SU-DHL-6 (cell line): ENCODE measurements around the gene GABRD.

Source experiments
- H2AFZ ChIP-seq: fragments of 200-600 bp; sonication (generic); 2 replicates; pipeline ENCODE4 v1.6.1; 2014; ENCODE audit warnings: low read depth, mild to moderate bottlenecking, moderate library complexity, mixed read lengths, antibody characterized with exemption, low read length; ENCODE audit not compliant: severe bottlenecking
- H3F3A ChIP-seq: fragments of 200-600 bp; shearing (Covaris generic); 2 replicates; pipeline ENCODE4 v1.6.0; 2016; ENCODE audit warnings: antibody characterized with exemption, mild to moderate bottlenecking; ENCODE audit not compliant: insufficient read depth
- H3K27ac ChIP-seq: fragments of 200-600 bp; sonication (generic); 2 replicates; pipeline ENCODE4 v1.5.1; 2016; ENCODE audit warnings: low read depth, mild to moderate bottlenecking, low read length, moderate library complexity, mixed read lengths
- H3K27me3 ChIP-seq: fragments of 200-600 bp; sonication (generic), shearing (Covaris generic); 2 replicates; pipeline ENCODE4 v1.6.0; 2014; ENCODE audit warnings: mild to moderate bottlenecking, low read length
- H3K36me3 ChIP-seq: fragments of 200-600 bp; sonication (generic); 2 replicates; pipeline ENCODE4 v1.6.1; 2014; ENCODE audit warnings: mild to moderate bottlenecking, low read length, mixed read lengths
- H3K4me2 ChIP-seq: fragments of 300-600, 200-600 bp; shearing (Covaris generic), sonication (generic); 2 replicates; pipeline ENCODE4 v1.6.0; 2014; ENCODE audit warnings: low read length, low read depth, mild to moderate bottlenecking; ENCODE audit not compliant: poor library complexity, severe bottlenecking
- H3K4me3 ChIP-seq: fragments of 200-600 bp; sonication (generic); 2 replicates; pipeline ENCODE4 v1.5.1; 2014; ENCODE audit warnings: antibody characterized with exemption, low read length, mild to moderate bottlenecking, mixed read lengths; ENCODE audit not compliant: insufficient read depth, poor library complexity, severe bottlenecking
- H3K79me2 ChIP-seq: fragments of 200-600 bp; sonication (generic); 2 replicates; pipeline ENCODE4 v1.6.1; 2014; ENCODE audit warnings: mild to moderate bottlenecking, low read length, moderate library complexity; ENCODE audit not compliant: insufficient read depth
- H3K9ac ChIP-seq: fragments of 200-600 bp; sonication (generic); 2 replicates; pipeline ENCODE4 v1.7.0; 2014; ENCODE audit warnings: mild to moderate bottlenecking, low read length
- H3K9me2 ChIP-seq: fragments of 200-600 bp; sonication (generic); replicated peaks from 2 replicates; pipeline ENCODE4 v1.6.1; 2014; ENCODE audit warnings: low read length; ENCODE audit not compliant: insufficient read depth
- H3K9me3 ChIP-seq: fragments of 200-600 bp; sonication (generic); 2 replicates; pipeline ENCODE4 v1.6.1; 2014; ENCODE audit warnings: low read length, mixed read lengths; ENCODE audit not compliant: insufficient read depth
- H4K20me1 ChIP-seq: fragments of 200-600 bp; sonication (generic); 2 replicates; pipeline ENCODE4 v1.6.1; 2014; ENCODE audit warnings: low read depth, mild to moderate bottlenecking, antibody characterized with exemption, low read length, moderate library complexity, mixed read lengths
- EZH2phosphoT487 ChIP-seq: fragments of 200-600 bp; sonication (generic), shearing (Covaris generic); conservative IDR thresholded peaks from 2 replicates; pipeline ENCODE4 v1.6.1; 2018; ENCODE audit warnings: mild to moderate bottlenecking, antibody characterized with exemption, low read length, moderate library complexity, mixed read lengths
- TF ChIP-seq, protein P1 (sequence below): fragments of 200-600 bp; sonication (generic); IDR thresholded peaks from one replicate; pipeline ENCODE4 v1.5.1; 2017; ENCODE audit warnings: antibody characterized with exemption, mild to moderate bottlenecking, low read length, moderate library complexity; ENCODE audit not compliant: insufficient read depth, poor library complexity, severe bottlenecking

Gene GABRD

DNA sequence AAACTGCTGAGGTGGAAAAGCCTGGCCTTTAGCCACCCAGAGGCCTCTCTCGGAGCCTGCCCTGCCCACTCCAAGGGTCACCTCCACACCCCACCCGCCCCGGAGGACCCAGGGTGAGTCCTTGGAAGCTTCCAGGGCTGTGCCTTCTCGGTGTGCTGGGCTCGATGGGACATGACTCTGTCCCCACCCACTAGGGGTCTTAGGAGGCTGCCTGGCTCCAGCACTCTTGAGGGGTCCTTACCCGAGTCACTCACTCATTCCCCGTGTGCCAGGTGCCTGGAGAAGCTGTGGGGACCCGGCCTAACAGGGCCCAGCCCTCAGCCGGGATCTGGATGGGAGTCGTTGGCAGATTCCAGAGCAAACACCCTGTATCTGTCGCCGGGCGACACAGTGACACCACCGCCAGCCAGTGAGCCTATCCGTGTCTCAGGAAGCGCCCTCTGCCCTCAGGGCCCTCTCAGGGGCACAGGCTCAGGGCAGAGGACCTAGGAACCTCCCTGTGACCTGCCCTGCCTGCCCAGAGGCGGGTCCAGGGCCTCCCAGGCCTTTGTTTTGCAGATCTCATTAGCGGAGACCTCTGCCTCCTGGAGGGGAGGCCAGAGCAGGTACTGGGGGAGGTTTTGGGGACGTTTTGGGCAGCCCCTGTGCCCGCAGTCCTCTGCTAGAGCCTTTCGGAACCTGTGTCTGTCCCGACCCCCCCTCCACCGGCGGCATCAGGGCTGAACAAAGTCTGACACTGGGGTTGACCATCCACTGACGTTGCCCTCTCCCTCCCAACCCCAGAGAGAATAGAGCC lies 28.0 kb downstream of the GABRD start:
- Histone ChIP-seq H4K20me1 (no peaks in the 10 kb centered on the region), H3K4me3 (no peak overlapping the region), H3K27me3 (no peaks in the 10 kb centered on the region), H3K79me2 (no peaks in the 10 kb centered on the region), H2AFZ (no peak overlapping the region), H3K4me2 (no peak overlapping the region), H3K9me2 (no peaks in the 10 kb centered on the region), H3K9me3 (no peaks in the 10 kb centered on the region), H3K9ac (no peak overlapping the region), H3K36me3 (no peaks in the 10 kb centered on the region), H3F3A (no peaks in the 10 kb centered on the region), H3K27ac (no peak overlapping the region)
- no peak for TF ChIP-seq EZH2phosphoT487
- TF ChIP-seq, protein P1, sequence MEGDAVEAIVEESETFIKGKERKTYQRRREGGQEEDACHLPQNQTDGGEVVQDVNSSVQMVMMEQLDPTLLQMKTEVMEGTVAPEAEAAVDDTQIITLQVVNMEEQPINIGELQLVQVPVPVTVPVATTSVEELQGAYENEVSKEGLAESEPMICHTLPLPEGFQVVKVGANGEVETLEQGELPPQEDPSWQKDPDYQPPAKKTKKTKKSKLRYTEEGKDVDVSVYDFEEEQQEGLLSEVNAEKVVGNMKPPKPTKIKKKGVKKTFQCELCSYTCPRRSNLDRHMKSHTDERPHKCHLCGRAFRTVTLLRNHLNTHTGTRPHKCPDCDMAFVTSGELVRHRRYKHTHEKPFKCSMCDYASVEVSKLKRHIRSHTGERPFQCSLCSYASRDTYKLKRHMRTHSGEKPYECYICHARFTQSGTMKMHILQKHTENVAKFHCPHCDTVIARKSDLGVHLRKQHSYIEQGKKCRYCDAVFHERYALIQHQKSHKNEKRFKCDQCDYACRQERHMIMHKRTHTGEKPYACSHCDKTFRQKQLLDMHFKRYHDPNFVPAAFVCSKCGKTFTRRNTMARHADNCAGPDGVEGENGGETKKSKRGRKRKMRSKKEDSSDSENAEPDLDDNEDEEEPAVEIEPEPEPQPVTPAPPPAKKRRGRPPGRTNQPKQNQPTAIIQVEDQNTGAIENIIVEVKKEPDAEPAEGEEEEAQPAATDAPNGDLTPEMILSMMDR = no peak

DNA sequence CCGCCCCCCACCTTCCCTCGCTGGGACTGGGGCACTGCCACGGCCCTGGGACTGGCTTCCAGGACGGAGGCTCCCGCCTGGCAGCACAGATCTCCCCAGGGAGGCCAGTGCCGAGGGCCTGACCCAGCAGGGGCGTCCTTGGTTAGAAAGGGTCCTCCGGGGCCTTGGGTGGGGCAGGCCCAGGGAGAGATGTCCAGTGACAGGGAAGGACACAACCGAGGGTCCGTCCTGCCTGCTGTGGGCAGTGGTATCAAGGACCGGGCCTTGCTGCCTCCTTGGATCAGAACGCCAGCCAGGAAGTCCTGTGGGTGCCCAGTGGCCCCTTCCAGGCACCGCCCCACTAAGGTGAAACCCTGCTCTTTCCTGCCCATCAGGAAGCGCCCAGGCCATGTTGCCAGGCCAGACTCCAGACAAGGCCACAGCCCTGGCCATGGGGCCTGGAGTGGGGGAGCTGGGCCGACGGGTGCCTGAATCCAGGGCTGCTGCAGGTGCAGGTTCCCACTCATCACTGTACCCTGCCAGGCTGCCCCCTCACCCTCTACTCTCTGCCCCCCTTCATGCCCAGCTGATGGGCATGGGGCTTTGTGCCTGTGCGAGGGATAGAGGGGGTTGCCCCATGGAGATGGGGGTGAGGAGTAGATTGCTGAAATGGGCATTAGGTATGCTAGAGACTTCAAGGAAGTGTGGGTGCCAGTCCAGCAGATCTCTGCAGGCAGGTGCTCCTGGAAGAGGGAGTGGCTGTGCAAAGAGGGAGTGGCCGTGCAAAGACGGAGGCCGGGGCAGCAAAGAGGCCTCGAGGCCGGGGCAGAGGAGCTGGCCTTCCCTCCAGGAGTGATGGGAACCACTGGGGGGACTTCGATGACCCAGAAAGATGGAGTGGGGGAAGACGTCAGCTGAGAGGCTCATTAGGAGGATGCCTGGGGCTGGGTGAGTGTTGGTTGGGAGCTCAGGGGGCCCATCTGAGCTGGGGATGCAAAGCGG lies 28.9 kb downstream of the GABRD start:
- Histone ChIP-seq H2AFZ (no peak overlapping the region), H3K27ac (no peak overlapping the region), H4K20me1 (no peaks in the 10 kb centered on the region), H3K27me3 (no peaks in the 10 kb centered on the region), H3F3A (no peaks in the 10 kb centered on the region), H3K9ac (no peak overlapping the region), H3K4me2 (no peak overlapping the region), H3K36me3 (no peaks in the 10 kb centered on the region), H3K9me3 (no peaks in the 10 kb centered on the region), H3K9me2 (no peaks in the 10 kb centered on the region), H3K79me2 (no peaks in the 10 kb centered on the region), H3K4me3 (no peak overlapping the region)
- TF ChIP-seq EZH2phosphoT487 = no peak
- TF ChIP-seq, protein P1 = no peak

DNA sequence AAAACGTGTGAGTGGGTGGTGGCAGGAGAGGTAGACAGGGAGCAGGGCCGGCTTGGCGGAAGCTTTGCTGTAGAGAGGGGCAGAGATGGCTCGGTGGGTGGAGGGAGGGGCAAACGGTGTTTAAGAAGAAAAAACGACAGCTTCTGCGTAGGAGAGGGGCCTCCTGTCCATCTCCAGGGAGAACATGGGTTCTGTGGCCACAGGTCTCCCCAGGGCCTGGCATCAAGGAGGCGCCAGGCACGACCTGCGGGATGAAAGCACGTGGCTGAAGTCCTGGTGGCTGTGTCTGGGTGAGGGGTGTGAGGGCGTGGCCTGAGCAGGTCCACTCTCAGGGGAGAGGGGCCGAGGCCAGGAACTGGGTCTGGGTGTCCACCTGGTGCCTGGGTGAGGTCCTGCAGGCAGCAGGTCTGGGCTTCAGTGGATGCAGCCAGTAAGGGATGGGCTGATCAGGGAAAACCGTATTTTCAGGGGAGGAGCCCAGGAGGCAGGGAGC lies 30.1 kb downstream of the GABRD start:
- TF ChIP-seq, protein P1 = no peak
- TF ChIP-seq EZH2phosphoT487 = no peak
- H3K4me3 ChIP-seq = no peak overlapping the region
- no peak overlapping the region for H3K9ac ChIP-seq
- no peaks in the 10 kb centered on the region for H3K79me2 ChIP-seq
- no peak overlapping the region for H3K4me2 ChIP-seq
- no peaks in the 10 kb centered on the region for H3K36me3 ChIP-seq
- no peaks in the 10 kb centered on the region for H3K27me3 ChIP-seq
- H4K20me1 ChIP-seq = no peaks in the 10 kb centered on the region
- no peaks in the 10 kb centered on the region for H3F3A ChIP-seq
- H2AFZ ChIP-seq = no peak overlapping the region
- H3K27ac ChIP-seq = no peak overlapping the region
- H3K9me2 ChIP-seq = no peaks in the 10 kb centered on the region
- no peaks in the 10 kb centered on the region for H3K9me3 ChIP-seq
